SK-N-SH treated with all-trans-retinoic acid at 6 μM for 48 hours (cell line): ENCODE results near the gene KIF23.

ENCODE experiments used
- PPARA ChIP-seq: fragments of 250-450 bp; sonication (Bioruptor Pico); IDR thresholded peaks from 2 replicates; pipeline ENCODE4 v1.5.0; 2020; ENCODE audit warnings: mild to moderate bottlenecking, borderline replicate concordance
- ZFP30 ChIP-seq: fragments of 450-650 bp; formaldehyde crosslinking; IDR thresholded peaks from 2 replicates; pipeline ENCODE4 v1.5.0; 2022; ENCODE audit warnings: mild to moderate bottlenecking, moderate library complexity
- ZNF70 ChIP-seq: fragments of 450-650 bp; formaldehyde crosslinking; IDR thresholded peaks from 2 replicates; pipeline ENCODE4 v1.5.0; 2020; ENCODE audit warnings: mild to moderate bottlenecking, moderate library complexity
- TF ChIP-seq, protein P1 (sequence below): fragments of 250-450 bp; sonication (Bioruptor Pico); IDR thresholded peaks from 2 replicates; pipeline ENCODE4 v1.8.0; 2020; ENCODE audit warnings: mild to moderate bottlenecking, moderate library complexity, borderline replicate concordance

DNA sequence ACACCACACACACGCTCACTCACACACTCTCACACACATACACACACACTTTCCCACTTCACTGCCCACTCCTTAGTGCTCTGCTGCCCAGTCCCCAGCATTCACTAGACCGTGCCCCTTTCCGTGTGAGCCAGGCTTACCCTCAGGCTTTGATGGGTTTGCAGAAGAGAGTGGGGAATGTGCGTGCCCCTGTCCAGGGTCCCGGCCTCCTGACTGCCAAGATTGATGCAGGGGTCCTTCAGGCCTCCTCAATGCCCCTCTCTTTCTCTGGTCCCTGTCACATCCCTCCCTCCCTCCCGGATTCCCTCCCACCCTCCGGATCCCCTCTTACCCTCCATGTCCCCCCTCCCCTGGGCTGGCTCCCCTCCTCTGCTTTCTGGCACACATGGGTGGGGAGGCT lies 27.9 kb upstream of the KIF23 start:
- TF ChIP-seq PPARA (CRISPR knock-in tag): no peak
- TF ChIP-seq ZNF70: no peak
- no peak for TF ChIP-seq ZFP30 (CRISPR knock-in tag)
- TF ChIP-seq, protein P1, sequence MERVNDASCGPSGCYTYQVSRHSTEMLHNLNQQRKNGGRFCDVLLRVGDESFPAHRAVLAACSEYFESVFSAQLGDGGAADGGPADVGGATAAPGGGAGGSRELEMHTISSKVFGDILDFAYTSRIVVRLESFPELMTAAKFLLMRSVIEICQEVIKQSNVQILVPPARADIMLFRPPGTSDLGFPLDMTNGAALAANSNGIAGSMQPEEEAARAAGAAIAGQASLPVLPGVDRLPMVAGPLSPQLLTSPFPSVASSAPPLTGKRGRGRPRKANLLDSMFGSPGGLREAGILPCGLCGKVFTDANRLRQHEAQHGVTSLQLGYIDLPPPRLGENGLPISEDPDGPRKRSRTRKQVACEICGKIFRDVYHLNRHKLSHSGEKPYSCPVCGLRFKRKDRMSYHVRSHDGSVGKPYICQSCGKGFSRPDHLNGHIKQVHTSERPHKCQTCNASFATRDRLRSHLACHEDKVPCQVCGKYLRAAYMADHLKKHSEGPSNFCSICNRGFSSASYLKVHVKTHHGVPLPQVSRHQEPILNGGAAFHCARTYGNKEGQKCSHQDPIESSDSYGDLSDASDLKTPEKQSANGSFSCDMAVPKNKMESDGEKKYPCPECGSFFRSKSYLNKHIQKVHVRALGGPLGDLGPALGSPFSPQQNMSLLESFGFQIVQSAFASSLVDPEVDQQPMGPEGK (CRISPR knock-in tag): no peak
